Endothelial cell of umbilical vein (primary cell): ENCODE results near the gene ATP2B2. TPM values are rescaled to one million over a fixed set of nuclear protein-coding genes. Genes with fewer than 3 reads are reported as not detected.

ENCODE experiments used
- BruUV-seq: library from RNA; stranded (reverse); fragments of 400-500 nt; replicated peaks from 2 replicates; lab custom pipeline; 2021; lab: Mats Ljungman, UMichigan
- CTCF ChIA-PET: fragments of 300-600, 350-600 bp; sonication (Branson Sonifier 250); formaldehyde crosslinking; loops from one replicate; lab custom pipeline; 2021; ENCODE audit warnings: antibody characterized with exemption, inconsistent platforms; lab: Charles Lee
- POLR2A ChIA-PET: fragments of 300-600, 350-600 bp; sonication (Branson Sonifier 250); formaldehyde crosslinking; loops from one replicate; lab custom pipeline; 2021; ENCODE audit warnings: antibody characterized with exemption, inconsistent platforms; lab: Charles Lee
- DNase-seq: peaks from one replicate; pipeline ENCODE4 v3.0.0-alpha.2; 2011; ENCODE audit warnings: low read depth, low spot score
- FAIRE-seq: peaks from 2 replicates; lab custom pipeline; 2011; peaks lifted over from hg19 to GRCh38; lab: Jason Lieb, UNC
- H2AFZ ChIP-seq: 2 replicates; pipeline ENCODE4 v1.6.0; 2012; ENCODE audit warnings: low read depth, low read length, control low read depth, inconsistent platforms
- H3K27ac ChIP-seq: 2 replicates; pipeline ENCODE4 v1.5.1; 2011; ENCODE audit warnings: low read depth, mild to moderate bottlenecking, control low read depth, low read length, moderate library complexity; ENCODE audit not compliant: insufficient read depth
- H3K27me3 ChIP-seq, 2 experiments: 2 replicates each; pipeline versions ENCODE4 v1.6.0 to v1.6.1; 2011; ENCODE audit warnings: low read length in 2 of 2, mixed read lengths in 1 of 2; ENCODE audit not compliant: control insufficient read depth in 2 of 2, insufficient read depth in 2 of 2
- H3K36me3 ChIP-seq, 2 experiments: 2 replicates in 1 of 2; 3 replicates in 1 of 2; pipeline ENCODE4 v1.5.1; 2011; ENCODE audit warnings: low read length in 2 of 2, mild to moderate bottlenecking in 1 of 2, moderate library complexity in 1 of 2; ENCODE audit not compliant: control insufficient read depth in 2 of 2, insufficient read depth in 2 of 2; ENCODE audit errors: extremely low read depth in 1 of 2
- H3K4me1 ChIP-seq: 3 replicates; pipeline ENCODE4 v1.5.1; 2011; ENCODE audit warnings: mild to moderate bottlenecking, low read length; ENCODE audit not compliant: control insufficient read depth, insufficient read depth; ENCODE audit errors: extremely low read depth
- H3K4me2 ChIP-seq: 2 replicates; pipeline ENCODE4 v1.6.1; 2011; ENCODE audit warnings: low read length, control low read depth, mixed read lengths; ENCODE audit not compliant: insufficient read depth
- H3K4me3 ChIP-seq, 3 experiments: fragments of 200-600 bp in 1 of 3; sonication (generic), shearing (Covaris generic) in 1 of 3; replicated peaks in 1 of 3; 2 replicates each; pipeline ENCODE4 v1.5.1; 2011 to 2016; ENCODE audit warnings: control low read depth in 3 of 3, low read length in 3 of 3, mild to moderate bottlenecking in 2 of 3, inconsistent platforms in 1 of 3, low read depth in 1 of 3, moderate library complexity in 1 of 3; ENCODE audit not compliant: insufficient read depth in 1 of 3
- H3K79me2 ChIP-seq: 2 replicates; pipeline ENCODE4 v1.6.0; 2012; ENCODE audit warnings: low read length, inconsistent platforms; ENCODE audit not compliant: control insufficient read depth, insufficient read depth
- H3K9ac ChIP-seq: replicated peaks from 2 replicates; pipeline ENCODE3; 2011; ENCODE audit warnings: low read length, control low read depth; ENCODE audit not compliant: insufficient read depth; ENCODE audit errors: extremely low read depth
- H3K9me1 ChIP-seq: replicated peaks from 3 replicates; pipeline ENCODE4 v1.6.0; 2011; ENCODE audit warnings: mild to moderate bottlenecking, low read length; ENCODE audit not compliant: control insufficient read depth, insufficient read depth; ENCODE audit errors: extremely low read depth
- H3K9me3 ChIP-seq: replicated peaks from 2 replicates; pipeline ENCODE4 v1.5.1; 2012; ENCODE audit warnings: low read length, inconsistent platforms; ENCODE audit not compliant: control insufficient read depth, insufficient read depth
- H4K20me1 ChIP-seq: replicated peaks from 2 replicates; pipeline ENCODE3; 2011; ENCODE audit warnings: mild to moderate bottlenecking, low read length; ENCODE audit not compliant: control insufficient read depth, insufficient read depth; ENCODE audit errors: extremely low read depth
- CTCF ChIP-seq, 2 donors: IDR thresholded peaks; 1 replicate in 1 of 2; 2 replicates in 1 of 2; pipeline ENCODE4 v1.5.1; 2011; ENCODE audit warnings: low read length in 2 of 2, mild to moderate bottlenecking in 2 of 2, moderate library complexity in 2 of 2, control low read depth in 1 of 2, inconsistent platforms in 1 of 2, low read depth in 1 of 2; ENCODE audit not compliant: insufficient read depth in 1 of 2; ENCODE audit errors: extremely low read depth in 1 of 2
- EZH2 ChIP-seq: IDR thresholded peaks from 2 replicates; pipeline ENCODE4 v1.6.1; 2012; ENCODE audit warnings: borderline replicate concordance, low read depth, mild to moderate bottlenecking, moderate library complexity, low read length, inconsistent platforms; ENCODE audit not compliant: severe bottlenecking
- FOS ChIP-seq: IDR thresholded peaks from 2 replicates; pipeline ENCODE4 v1.6.1; 2011; ENCODE audit warnings: mild to moderate bottlenecking, low read length, moderate library complexity, borderline replicate concordance; ENCODE audit not compliant: insufficient read depth
- GATA2 ChIP-seq: IDR thresholded peaks from 2 replicates; pipeline ENCODE4 v1.7.0; 2011; ENCODE audit warnings: low read depth, mild to moderate bottlenecking, moderate library complexity, mixed read lengths, low read length; ENCODE audit not compliant: insufficient read length, insufficient read depth
- JUN ChIP-seq: IDR thresholded peaks from 2 replicates; pipeline ENCODE4 v1.6.1; 2011; ENCODE audit warnings: borderline replicate concordance, low read depth; ENCODE audit not compliant: insufficient read length, insufficient read depth
- MYC ChIP-seq: IDR thresholded peaks from one replicate; pipeline ENCODE4 v1.6.1; 2011; ENCODE audit warnings: mild to moderate bottlenecking, low read depth, low read length
- POLR2A ChIP-seq: IDR thresholded peaks from 2 replicates; pipeline ENCODE4 v1.6.1; 2012; ENCODE audit warnings: low read depth, mild to moderate bottlenecking, control low read depth, low read length
- POLR2AphosphoS5 ChIP-seq: IDR thresholded peaks from 2 replicates; pipeline ENCODE4 v1.6.1; 2012; ENCODE audit warnings: low read depth, mild to moderate bottlenecking, control low read depth, low read length, moderate library complexity; ENCODE audit not compliant: insufficient read depth
- dilution Hi-C: fragments of 300-500 bp; cut with MboI; formaldehyde crosslinking; loops from one replicate; pipeline ENCODE4 v1.15.0; 2019; ENCODE audit warnings: low sequenced_read_pairs; ENCODE audit not compliant: extremely low pct_ligation_motif_present
- intact Hi-C: fragments of 100-400 bp; cut with micrococcal nuclease; formaldehyde crosslinking; loops from one replicate; pipeline ENCODE4 v1.10.0; 2022
- polyA plus RNA-seq, 4 experiments: library from polyadenylated mRNA; depleted of rRNA in 3 of 4; stranded (reverse) in 3 of 4; unstranded in 1 of 4; fragments of >200 nt; gene quantifications; 2 replicates each; pipeline versions ENCODE4 v1.2.1 to v1.2.3, GENCODE V29; 2011 to 2012; ENCODE audit warnings: missing spikeins in 1 of 4
- total RNA-seq: library from RNA; stranded (reverse); gene quantifications from 2 replicates; pipeline ENCODE4 v1.2.3, GENCODE V29; 2021
- TF ChIP-seq, protein P1 (sequence below): IDR thresholded peaks from 2 replicates; pipeline ENCODE4 v1.6.1; 2011; ENCODE audit not compliant: insufficient read depth, insufficient read length

Gene ATP2B2
- total and polyA plus RNA-seq, 2 donors (not counting 3 experiments of a cell fraction or from before 2014, with no cell fraction given), result not detected

DNA sequence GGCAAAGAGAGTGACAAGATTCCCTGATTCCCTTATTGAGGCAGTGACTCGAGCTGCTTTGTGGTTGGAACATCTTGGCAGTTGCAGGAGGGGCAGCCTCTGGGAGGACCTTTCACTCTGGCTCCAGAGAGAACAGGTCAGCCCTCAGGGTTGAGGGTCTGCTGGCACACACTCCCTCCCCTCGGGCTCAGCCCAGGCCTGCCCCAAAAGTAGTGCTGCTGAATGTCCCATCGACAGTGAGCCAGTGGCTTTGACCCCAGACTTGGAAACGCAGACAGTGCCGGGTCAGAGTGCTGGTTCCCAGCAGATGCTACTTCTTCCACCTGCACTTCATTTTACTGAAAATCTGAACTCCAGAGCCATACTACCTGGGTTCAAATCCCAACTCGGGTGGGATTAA is 25.6 kb upstream of the ATP2B2 start:
- H3K9ac ChIP-seq, result no peak overlapping the region
- H3K79me2 ChIP-seq, result no peaks in the 10 kb centered on the region
- intact Hi-C loops, result no loop called here
- H3K4me1 ChIP-seq, result no peaks in the 10 kb centered on the region
- H4K20me1 ChIP-seq, result no peaks in the 10 kb centered on the region
- H3K27ac ChIP-seq, result no peak overlapping the region
- BruUV-seq, result no TSS peak
- H3K36me3 ChIP-seq, result no peaks in the 10 kb centered on the region
- no peaks in the 10 kb centered on the region for H3K27me3 ChIP-seq
- DNase-seq (no peak), FAIRE-seq (no peak)
- no peak overlapping the region for H2AFZ ChIP-seq
- H3K9me3 ChIP-seq, result no peaks in the 10 kb centered on the region
- CTCF ChIA-PET, result no interaction called here
- dilution Hi-C loops, result no loop called here
- POLR2A ChIA-PET, result no interaction called here
- no peak overlapping the region for H3K4me2 ChIP-seq
- H3K9me1 ChIP-seq, result no peaks in the 10 kb centered on the region
- H3K4me3 ChIP-seq, result no peak overlapping the region
- TF ChIP-seq POLR2A (no peak), FOS (no peak), POLR2AphosphoS5 (no peak), GATA2 (no peak), JUN (no peak), MYC (no peak), CTCF (IDR thresholded peaks at IDR 0.05; ENCODE audit: extremely low read depth in 1 of 2, insufficient read depth in 1 of 2, low read depth in 1 of 2, low read length in 2 of 2) (no peak), EZH2 (no peak)
- TF ChIP-seq, protein P1, sequence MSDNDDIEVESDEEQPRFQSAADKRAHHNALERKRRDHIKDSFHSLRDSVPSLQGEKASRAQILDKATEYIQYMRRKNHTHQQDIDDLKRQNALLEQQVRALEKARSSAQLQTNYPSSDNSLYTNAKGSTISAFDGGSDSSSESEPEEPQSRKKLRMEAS, result no peak
